T-helper 17 cell (primary cell): ENCODE results near the gene DDIT3. TPM values are rescaled to one million over a fixed set of nuclear protein-coding genes. Genes with fewer than 3 reads are reported as not detected.

ENCODE experiments used
- ATAC-seq: fragments of 150-1000 bp; cut with Tn5 transposase; 2 replicates; pipeline ENCODE4 v1.10.0; 2021; ENCODE audit warnings: mild to moderate bottlenecking, moderate library complexity
- DNase-seq, 3 donors: peaks; one replicate each; pipeline versions ENCODE4 v3.0.0 to v3.0.0-alpha.2; 2020 to 2021
- H3K9me3 ChIP-seq: one replicate; pipeline ENCODE4 v1.7.0; 2013; ENCODE audit warnings: low read length, mild to moderate bottlenecking; ENCODE audit not compliant: control insufficient read depth, poor library complexity, severe bottlenecking
- H3K27ac Mint-ChIP-seq: one replicate; pipeline ENCODE4 v1.8.0; 2022; ENCODE audit warnings: mild to moderate bottlenecking, moderate library complexity, mixed read lengths
- H3K27me3 Mint-ChIP-seq: one replicate; pipeline ENCODE4 v1.8.0; 2022; ENCODE audit warnings: mixed read lengths
- H3K36me3 Mint-ChIP-seq: one replicate; pipeline ENCODE4 v1.8.0; 2022; ENCODE audit warnings: low read depth, mixed read lengths
- H3K4me1 Mint-ChIP-seq: one replicate; pipeline ENCODE4 v1.8.0; 2022; ENCODE audit warnings: mild to moderate bottlenecking, mixed read lengths
- H3K4me3 Mint-ChIP-seq: one replicate; pipeline ENCODE4 v1.8.0; 2022; ENCODE audit warnings: mild to moderate bottlenecking, moderate library complexity, mixed read lengths
- total RNA-seq, 4 donors: library from RNA in 2 of 4; stranded (reverse) in 2 of 4; gene quantifications; one replicate each; pipeline ENCODE4 v1.2.3 and lab custom pipeline; 2022 to 2026

The DDIT3 gene
- total RNA-seq, 2 donors from 2014 or later, result 115 to 145 TPM

DNA sequence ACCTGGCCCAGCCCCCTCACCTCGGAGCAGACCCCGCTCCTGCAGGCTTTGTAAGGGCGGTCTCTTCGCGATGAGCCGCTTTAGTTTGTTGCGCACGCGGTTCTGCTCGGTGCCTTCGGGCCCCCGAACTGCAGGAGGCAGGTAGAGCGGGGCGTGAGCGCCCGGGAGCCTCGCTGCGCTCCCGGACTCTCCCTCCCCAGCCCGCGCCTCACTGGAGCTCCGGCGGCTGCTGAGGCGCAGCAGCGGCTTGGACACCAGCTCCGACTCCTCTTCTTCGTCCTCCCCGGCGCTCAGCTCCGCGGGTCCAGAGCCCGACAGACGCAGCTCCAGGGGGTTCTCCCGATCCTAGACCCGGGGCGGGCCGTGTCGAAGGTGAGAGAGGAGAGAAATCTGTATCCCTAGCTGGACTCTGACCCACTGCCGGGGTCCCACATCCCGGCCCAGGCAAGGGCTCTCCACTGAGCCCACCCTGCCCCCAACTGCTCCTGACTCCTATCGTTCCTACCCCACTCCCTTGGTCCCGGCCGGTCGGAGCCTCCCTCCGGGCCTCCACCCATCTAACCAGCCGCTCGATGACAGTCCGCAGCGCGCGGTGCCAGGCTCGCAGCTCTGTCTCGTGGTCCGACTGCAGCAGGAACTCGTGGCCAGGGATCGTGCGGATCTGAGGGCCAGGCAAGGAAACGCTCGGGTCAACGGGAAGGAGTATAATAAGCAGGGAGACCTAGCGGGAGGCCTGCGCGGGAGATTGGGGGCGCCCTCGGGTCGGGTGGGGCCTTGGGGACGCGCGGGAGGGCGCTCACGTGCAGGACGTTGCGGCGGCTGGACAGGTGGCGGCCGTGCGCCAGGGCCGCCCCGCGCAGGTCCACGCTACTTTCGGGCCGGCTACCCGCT, 44.8 kb downstream of the DDIT3 start:
- no peaks in the 10 kb centered on the region for H3K9me3 ChIP-seq
- no peak for ATAC-seq
- Mint-ChIP-seq H3K27ac (peak overlapping the region; percentile 100), H3K36me3 (peaks cover 16% of the 10 kb centered on the region), H3K4me1 (peaks cover 69% of the 10 kb centered on the region), H3K4me3 (peak overlapping the region; percentile 98), H3K27me3 (no peaks in the 10 kb centered on the region)
- DNase-seq, result no peak

DNA sequence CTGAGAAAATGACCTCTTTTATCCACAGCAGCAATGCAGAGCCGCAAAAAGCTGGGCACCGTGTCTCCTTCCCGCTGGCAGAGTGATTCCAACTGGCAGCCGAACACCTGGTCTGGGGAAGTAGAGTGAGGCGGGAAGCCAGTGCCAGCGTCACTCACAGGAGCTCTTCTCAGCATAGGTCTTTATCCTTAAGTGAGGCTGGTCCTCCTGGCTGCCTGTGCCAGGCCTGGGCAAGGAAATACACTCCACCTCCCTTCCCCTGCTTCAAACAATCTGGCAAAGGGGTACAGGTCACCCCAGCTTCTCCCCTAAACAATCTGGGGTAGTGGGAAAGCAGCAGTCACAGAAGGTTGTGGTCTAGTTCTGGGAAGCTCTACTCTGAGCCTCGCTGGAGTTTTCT, 45.5 kb downstream of the DDIT3 start:
- no peaks in the 10 kb centered on the region for H3K27me3 Mint-ChIP-seq
- H3K9me3 ChIP-seq, result no peaks in the 10 kb centered on the region
- peaks cover 64% of the 10 kb centered on the region for H3K4me1 Mint-ChIP-seq
- H3K4me3 Mint-ChIP-seq, result peak overlapping the region; percentile 75
- H3K36me3 Mint-ChIP-seq, result peaks cover 16% of the 10 kb centered on the region
- DNase-seq (no peak), ATAC-seq (no peak)
- H3K27ac Mint-ChIP-seq, result peak overlapping the region; percentile 88

DNA sequence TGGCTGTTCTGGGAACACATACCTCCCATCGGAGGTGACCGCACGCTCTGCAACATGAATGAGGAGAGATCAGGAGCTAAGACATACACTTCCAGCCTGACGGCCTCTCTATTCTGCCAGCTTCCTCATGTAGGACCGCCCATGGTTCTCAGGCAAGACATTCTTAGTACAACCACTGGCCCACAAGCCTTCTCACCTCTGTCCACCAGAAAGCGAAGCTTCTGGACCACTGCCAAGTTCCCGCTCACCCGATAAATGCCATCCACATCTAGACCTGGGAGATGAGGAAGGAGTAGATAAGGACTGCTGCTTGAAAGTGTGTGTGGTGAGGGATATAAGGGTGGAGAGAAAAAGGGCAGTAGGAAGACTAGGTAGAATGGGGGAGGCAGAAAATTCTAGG, 45.9 kb downstream of the DDIT3 start:
- no peak for DNase-seq
- Mint-ChIP-seq H3K36me3 (peaks cover 16% of the 10 kb centered on the region), H3K4me1 (peaks cover 60% of the 10 kb centered on the region), H3K27me3 (no peaks in the 10 kb centered on the region), H3K4me3 (peak overlapping the region; percentile 75), H3K27ac (peak overlapping the region; percentile 88)
- ATAC-seq, result no peak
- no peaks in the 10 kb centered on the region for H3K9me3 ChIP-seq

DNA sequence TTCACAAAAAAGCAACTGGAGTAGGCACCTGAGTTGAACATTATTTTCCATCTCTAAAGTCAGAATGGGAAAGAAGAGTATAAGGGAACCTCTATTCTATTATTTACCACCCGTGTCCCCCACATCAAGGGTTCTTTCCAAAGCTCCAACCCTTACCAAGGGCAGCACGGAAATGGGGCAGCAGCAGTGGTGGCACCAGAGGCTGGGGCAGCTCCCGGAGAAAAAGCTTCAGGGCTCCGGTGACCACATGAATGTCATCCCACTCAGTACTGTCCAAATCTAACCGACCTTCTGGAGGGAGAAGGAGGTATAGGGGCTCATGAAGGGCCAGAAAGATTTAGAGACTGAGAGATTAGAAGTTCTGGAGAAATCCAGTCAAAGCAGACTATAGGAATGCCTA, 46.4 kb downstream of the DDIT3 start:
- Mint-ChIP-seq H3K4me3 (peak overlapping the region; percentile 75), H3K27ac (peak overlapping the region; percentile 88), H3K4me1 (peaks cover 55% of the 10 kb centered on the region)

DNA sequence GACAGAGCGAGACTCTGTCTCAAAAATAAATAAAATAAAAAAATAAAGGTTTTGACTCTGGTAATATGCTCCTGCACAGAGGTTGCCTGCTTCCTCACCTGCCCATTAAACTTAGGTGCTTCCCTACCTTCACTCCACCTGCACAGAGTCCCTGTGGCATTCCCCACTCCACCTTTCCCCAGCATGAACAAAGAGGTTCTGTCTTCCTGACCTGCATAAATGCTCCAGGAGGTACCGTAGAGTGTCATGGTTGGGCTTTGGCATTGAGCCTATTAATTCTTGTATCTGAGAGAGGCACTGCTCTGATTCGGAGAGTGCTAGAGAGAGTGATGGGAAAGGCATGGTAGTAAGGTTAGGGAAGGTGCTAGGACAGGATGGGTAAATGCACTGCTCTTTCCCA, 46.9 kb downstream of the DDIT3 start:
- DNase-seq, result no peak
- H3K9me3 ChIP-seq, result no peaks in the 10 kb centered on the region
- Mint-ChIP-seq H3K4me1 (peaks cover 50% of the 10 kb centered on the region), H3K27ac (peak overlapping the region; percentile 88), H3K27me3 (no peaks in the 10 kb centered on the region), H3K36me3 (peaks cover 19% of the 10 kb centered on the region), H3K4me3 (no peak overlapping the region)
- ATAC-seq, result no peak

More for the DNA sequence above, 46.4 kb downstream of the DDIT3 start:
- H3K27me3 Mint-ChIP-seq, result no peaks in the 10 kb centered on the region
- ATAC-seq (no peak), DNase-seq (no peak)
- H3K36me3 Mint-ChIP-seq, result peaks cover 19% of the 10 kb centered on the region
- H3K9me3 ChIP-seq, result no peaks in the 10 kb centered on the region

DNA sequence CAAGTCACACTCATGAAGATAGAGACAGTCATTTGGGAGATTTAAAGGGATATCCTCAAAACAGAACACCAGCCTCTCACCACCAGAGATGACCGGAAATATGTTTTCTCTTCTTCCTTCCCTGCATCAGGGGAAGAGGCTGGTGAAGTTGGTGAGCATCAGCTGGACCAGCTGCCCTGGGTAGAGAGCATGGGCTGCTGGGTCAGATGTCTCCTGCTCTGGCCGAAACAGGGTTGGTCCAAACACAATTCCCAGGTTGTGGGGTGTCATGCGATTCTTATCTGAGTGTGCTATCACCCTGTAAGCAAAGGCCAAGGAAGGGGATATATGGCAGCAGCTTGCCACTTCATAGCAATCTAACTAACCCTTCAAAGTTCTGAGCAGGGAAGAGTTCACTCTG, 47.9 kb downstream of the DDIT3 start:
- peaks cover 19% of the 10 kb centered on the region for H3K36me3 Mint-ChIP-seq
- peaks cover 47% of the 10 kb centered on the region for H3K4me1 Mint-ChIP-seq
- ATAC-seq (no peak), DNase-seq (no peak)
- H3K27me3 Mint-ChIP-seq, result no peaks in the 10 kb centered on the region
- no peak overlapping the region for H3K4me3 Mint-ChIP-seq
- no peaks in the 10 kb centered on the region for H3K9me3 ChIP-seq
- no peak overlapping the region for H3K27ac Mint-ChIP-seq

DNA sequence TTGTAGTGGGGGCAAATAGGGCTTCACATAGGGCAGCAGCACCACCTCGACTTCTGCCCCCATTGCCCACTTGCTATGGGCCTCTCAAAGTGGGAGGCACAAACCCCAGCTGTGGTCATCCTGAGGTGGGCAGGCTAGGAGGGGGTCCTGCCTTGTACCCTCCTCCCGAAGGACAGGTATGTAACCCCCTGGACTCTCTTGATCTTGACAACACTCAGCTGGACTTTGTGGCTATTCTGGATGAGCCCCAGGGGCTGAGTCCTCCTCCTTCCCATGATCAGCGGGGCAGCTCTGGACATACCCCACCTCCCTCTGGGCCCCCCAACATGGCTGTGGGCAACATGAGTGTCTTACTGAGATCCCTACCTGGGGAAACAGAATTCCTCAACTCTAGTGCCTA, 48.7 kb downstream of the DDIT3 start:
- ATAC-seq (no peak), DNase-seq (no peak)
- peaks cover 17% of the 10 kb centered on the region for H3K36me3 Mint-ChIP-seq
- no peaks in the 10 kb centered on the region for H3K9me3 ChIP-seq
- peak overlapping the region; percentile 43 for H3K27ac Mint-ChIP-seq
- H3K4me3 Mint-ChIP-seq, result no peak overlapping the region
- peaks cover 43% of the 10 kb centered on the region for H3K4me1 Mint-ChIP-seq
- H3K27me3 Mint-ChIP-seq, result no peaks in the 10 kb centered on the region

DNA sequence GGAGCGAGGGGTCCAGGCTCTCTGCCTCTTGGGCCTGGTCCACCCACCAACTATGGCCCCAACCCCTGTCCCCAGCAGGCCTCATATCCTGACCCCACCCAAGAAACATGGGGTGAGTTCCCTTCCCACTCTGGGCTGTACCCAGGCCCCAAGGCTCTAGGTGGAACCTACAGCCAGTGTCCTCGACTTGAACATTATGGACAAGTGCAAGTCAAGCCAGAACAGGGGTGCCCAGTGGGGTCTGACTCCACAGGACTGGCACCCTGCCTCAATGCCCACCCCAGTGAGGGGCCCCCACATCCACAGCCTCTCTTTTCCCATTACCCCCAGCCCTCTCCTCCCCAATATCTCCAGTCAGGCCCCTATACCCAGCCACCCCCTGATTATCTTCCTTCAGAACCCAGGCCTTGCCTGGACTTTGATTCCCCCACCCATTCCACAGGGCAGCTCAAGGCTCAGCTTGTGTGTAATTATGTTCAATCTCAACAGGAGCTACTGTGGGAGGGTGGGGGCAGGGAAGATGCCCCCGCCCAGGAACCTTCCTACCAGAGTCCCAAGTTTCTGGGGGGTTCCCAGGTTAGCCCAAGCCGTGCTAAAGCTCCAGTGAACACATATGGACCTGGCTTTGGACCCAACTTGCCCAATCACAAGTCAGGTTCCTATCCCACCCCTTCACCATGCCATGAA, 49.2 kb downstream of the DDIT3 start:
- peak overlapping the region; percentile 41 for H3K4me3 Mint-ChIP-seq
- peaks cover 37% of the 10 kb centered on the region for H3K4me1 Mint-ChIP-seq
- ATAC-seq, result no peak
- no peak for DNase-seq
- peaks cover 17% of the 10 kb centered on the region for H3K36me3 Mint-ChIP-seq
- H3K9me3 ChIP-seq, result no peaks in the 10 kb centered on the region
- H3K27me3 Mint-ChIP-seq, result no peaks in the 10 kb centered on the region
- H3K27ac Mint-ChIP-seq, result peak overlapping the region; percentile 43

DNA sequence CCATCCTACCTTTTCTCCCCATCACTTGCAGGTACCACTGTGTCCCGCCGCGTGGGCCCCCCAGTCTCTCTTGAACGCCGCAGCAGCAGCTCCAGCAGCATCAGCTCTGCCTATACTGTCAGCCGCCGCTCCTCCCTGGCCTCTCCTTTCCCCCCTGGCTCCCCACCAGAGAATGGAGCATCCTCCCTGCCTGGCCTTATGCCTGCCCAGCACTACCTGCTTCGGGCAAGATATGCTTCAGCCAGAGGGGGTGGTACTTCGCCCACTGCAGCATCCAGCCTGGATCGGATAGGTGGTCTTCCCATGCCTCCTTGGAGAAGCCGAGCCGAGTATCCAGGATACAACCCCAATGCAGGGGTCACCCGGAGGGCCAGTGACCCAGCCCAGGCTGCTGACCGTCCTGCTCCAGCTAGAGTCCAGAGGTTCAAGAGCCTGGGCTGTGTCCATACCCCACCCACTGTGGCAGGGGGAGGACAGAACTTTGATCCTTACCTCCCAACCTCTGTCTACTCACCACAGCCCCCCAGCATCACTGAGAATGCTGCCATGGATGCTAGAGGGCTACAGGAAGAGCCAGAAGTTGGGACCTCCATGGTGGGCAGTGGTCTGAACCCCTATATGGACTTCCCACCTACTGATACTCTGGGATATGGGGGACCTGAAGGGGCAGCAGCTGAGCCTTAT, 49.9 kb downstream of the DDIT3 start:
- ATAC-seq, result no peak
- H3K9me3 ChIP-seq, result no peaks in the 10 kb centered on the region
- Mint-ChIP-seq H3K27ac (no peak overlapping the region), H3K36me3 (peaks cover 17% of the 10 kb centered on the region), H3K27me3 (no peaks in the 10 kb centered on the region), H3K4me3 (peak overlapping the region; percentile 55), H3K4me1 (peaks cover 42% of the 10 kb centered on the region)
- no peak for DNase-seq

DNA sequence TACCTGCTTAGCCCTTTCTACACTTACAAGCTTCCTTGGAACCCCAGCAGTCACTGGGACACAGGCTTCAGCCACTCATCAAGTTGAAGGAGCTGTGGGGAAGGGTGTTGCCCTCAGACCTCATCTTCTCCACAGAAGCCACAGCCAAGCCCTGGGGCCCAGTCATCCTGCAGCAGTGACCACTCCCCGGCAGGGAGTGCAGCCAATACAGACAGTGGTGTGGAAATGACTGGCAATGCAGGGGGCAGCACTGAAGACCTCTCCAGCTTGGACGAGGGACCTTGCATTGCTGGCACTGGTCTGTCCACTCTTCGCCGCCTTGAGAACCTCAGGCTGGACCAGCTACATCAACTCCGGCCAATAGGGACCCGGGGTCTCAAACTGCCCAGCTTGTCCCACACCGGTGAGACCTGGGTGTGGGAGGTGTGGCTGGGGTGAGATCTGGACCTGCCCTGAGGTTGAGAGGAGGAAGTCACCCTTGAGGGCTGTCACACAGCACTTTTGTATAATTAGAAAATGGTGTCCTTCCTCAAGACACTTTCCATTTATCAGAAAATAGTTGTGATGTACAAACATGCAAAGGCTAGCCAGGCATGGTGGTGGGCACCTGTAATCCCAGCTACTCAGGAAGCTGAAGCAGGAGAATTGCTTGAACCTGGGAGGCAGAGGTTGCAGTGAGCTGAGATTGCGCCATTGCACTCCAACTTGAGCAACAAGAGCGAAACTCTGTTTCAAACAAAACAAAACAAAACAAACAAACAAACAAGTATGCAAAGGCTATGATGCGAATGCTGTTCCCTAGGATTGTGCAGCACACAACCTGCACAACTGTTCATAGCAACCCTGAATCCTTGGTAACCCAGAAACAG, 50.8 kb downstream of the DDIT3 start:
- DNase-seq, result no peak
- H3K4me3 Mint-ChIP-seq, result no peak overlapping the region
- H3K27me3 Mint-ChIP-seq, result no peaks in the 10 kb centered on the region
- peak overlapping the region; percentile 79 for H3K27ac Mint-ChIP-seq
- no peaks in the 10 kb centered on the region for H3K9me3 ChIP-seq
- peaks cover 14% of the 10 kb centered on the region for H3K36me3 Mint-ChIP-seq
- no peak for ATAC-seq
- peaks cover 42% of the 10 kb centered on the region for H3K4me1 Mint-ChIP-seq

DNA sequence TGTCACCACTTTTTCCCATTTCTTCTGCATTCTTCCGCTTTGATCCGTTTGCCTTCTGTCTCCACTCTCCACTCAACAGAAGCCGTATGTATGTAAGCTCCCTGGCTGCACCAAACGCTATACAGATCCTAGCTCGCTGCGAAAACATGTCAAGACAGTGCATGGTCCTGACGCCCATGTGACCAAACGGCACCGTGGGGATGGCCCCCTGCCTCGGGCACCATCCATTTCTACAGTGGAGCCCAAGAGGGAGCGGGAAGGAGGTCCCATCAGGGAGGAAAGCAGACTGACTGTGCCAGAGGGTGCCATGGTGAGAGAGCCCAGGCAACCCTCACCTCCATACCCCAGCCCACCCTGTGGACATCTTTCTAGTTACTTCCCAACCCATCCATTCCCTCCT, 52.4 kb downstream of the DDIT3 start:
- ATAC-seq (no peak), DNase-seq (no peak)
- no peaks in the 10 kb centered on the region for H3K9me3 ChIP-seq
- Mint-ChIP-seq H3K36me3 (peaks cover 3% of the 10 kb centered on the region), H3K4me1 (peaks cover 37% of the 10 kb centered on the region), H3K27ac (peak overlapping the region; percentile 79), H3K27me3 (no peaks in the 10 kb centered on the region), H3K4me3 (peak overlapping the region; percentile 68)

DNA sequence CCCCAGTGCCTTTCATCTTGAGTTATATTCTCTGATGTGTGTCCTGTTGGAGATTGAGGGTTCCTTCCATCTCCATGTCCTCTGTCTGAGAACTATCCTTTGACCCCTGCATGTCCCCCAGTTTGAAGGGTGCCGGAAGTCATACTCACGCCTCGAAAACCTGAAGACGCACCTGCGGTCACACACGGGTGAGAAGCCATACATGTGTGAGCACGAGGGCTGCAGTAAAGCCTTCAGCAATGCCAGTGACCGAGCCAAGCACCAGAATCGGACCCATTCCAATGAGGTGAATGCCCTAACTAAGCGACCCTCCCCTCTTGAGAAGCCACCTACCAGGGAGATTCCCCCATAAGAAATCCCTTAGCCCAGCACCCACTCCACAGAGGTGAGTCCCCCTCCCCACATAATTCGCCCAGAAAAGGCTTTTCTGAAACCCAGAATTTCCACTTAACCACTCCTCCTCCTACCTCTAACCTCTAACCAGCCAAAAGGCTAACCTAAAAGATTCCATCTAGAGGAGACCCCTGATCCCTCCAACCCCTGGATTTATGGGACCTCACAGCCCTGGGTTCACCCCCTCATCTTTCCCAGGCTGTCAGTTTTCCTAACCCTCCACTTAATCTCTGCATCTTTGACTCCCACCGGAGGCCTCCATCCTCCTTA, 53.0 kb downstream of the DDIT3 start:
- peaks cover 5% of the 10 kb centered on the region for H3K36me3 Mint-ChIP-seq
- H3K27me3 Mint-ChIP-seq, result peaks cover 5% of the 10 kb centered on the region
- no peaks in the 10 kb centered on the region for H3K9me3 ChIP-seq
- DNase-seq (no peak), ATAC-seq (no peak)
- peaks cover 38% of the 10 kb centered on the region for H3K4me1 Mint-ChIP-seq
- H3K4me3 Mint-ChIP-seq, result no peak overlapping the region
- peak overlapping the region; percentile 79 for H3K27ac Mint-ChIP-seq
